Thyroid gland (tissue), 4 donors: Measurements from ENCODE around the gene TMIE. TPM values are rescaled to one million over a fixed set of nuclear protein-coding genes. Genes with fewer than 3 reads are reported as not detected.

Experiments used
- DNase-seq, 2 donors: peaks; one replicate each; pipeline ENCODE4 v3.0.0-alpha.2; 2019
- H3K27ac ChIP-seq, 3 donors: fragments of 200-600 bp; sonication (generic); 1 replicate in 2 of 3; 2 replicates in 1 of 3; pipeline ENCODE4 v1.5.1; 2016 to 2019; ENCODE audit warnings: mild to moderate bottlenecking in 1 of 3, moderate library complexity in 1 of 3
- H3K27me3 ChIP-seq: fragments of 200-600 bp; sonication (generic); one replicate; pipeline ENCODE4 v1.5.1; 2019
- H3K36me3 ChIP-seq, 2 donors: fragments of 200-600 bp; sonication (generic); one replicate each; pipeline ENCODE4 v1.5.1; 2016 to 2019
- H3K4me1 ChIP-seq, 2 donors: fragments of 200-600 bp; sonication (generic); one replicate each; pipeline ENCODE4 v1.5.1; 2017 to 2019
- H3K4me3 ChIP-seq, 3 donors: fragments of 200-600 bp; sonication (generic); replicated peaks in 1 of 3; 1 replicate in 2 of 3; 2 replicates in 1 of 3; pipeline ENCODE4 v1.5.1; 2016; ENCODE audit warnings: mild to moderate bottlenecking in 1 of 3
- H3K9me3 ChIP-seq: fragments of 200-600 bp; sonication (generic); one replicate; pipeline ENCODE4 v1.5.1; 2017
- CTCF ChIP-seq, 6 experiments: fragments of 200-600 bp in 3 of 6; fragments of 450-650 bp in 3 of 6; sonication (generic) in 3 of 6; IDR thresholded peaks; one replicate each; pipeline ENCODE4 v1.5.1; 2016 to 2019; ENCODE audit warnings: antibody characterized with exemption in 6 of 6, mild to moderate bottlenecking in 2 of 6, inconsistent platforms in 1 of 6, moderate library complexity in 1 of 6
- POLR2A ChIP-seq, 2 donors: fragments of 450-650 bp; IDR thresholded peaks; one replicate each; pipeline ENCODE4 v1.6.1; 2017; ENCODE audit warnings: antibody characterized with exemption in 2 of 2, mild to moderate bottlenecking in 2 of 2, moderate library complexity in 1 of 2
- WGBS, 2 donors: methylation state at CpG; one replicate each; pipeline ENCODE4 v1.1.5; 2017; 5-methylcytosine and 5-hydroxymethylcytosine counted together
- intact Hi-C: fragments of 100-400 bp; cut with DNase I; formaldehyde crosslinking; loops from one replicate; pipeline ENCODE4 v1.15.1; 2023
- total RNA-seq, 4 donors: library from RNA; depleted of rRNA; stranded (reverse); fragments of >200 nt; gene quantifications; one replicate each; pipeline ENCODE4 v1.2.3, GENCODE V29; 2016

The TMIE gene
- total RNA-seq, 4 donors from 2014 or later = 0.83 to 1.3 (median 1.1) TPM; not detected in 1

- peak in 1 of 2 donors; percentile 1 for DNase-seq
- TF ChIP-seq CTCF (IDR thresholded peaks at IDR 0.05) (no peak), POLR2A (IDR thresholded peaks at IDR 0.05) (no peak)
- Histone ChIP-seq H3K4me1 (peaks cover 3 to 10% of the 10 kb centered on the region in 2 donors), H3K36me3 (peaks cover 0 to 15% of the 10 kb centered on the region in 2 donors), H3K4me3 (no peak overlapping the region), H3K27ac (no peak overlapping the region), H3K9me3 (no peaks in the 10 kb centered on the region), H3K27me3 (no peaks in the 10 kb centered on the region)
- intact Hi-C loops = no loop called here
- 90 to 96% methylated on average over 15 to 16 of the region's 17 CpGs for WGBS, 2 donors
Measured at GRCh38 chr3:46670000-46670890, 30.9 kb upstream of the TMIE start.

- intact Hi-C loops = no loop called here
- Histone ChIP-seq H3K4me1 (peaks cover 2 to 10% of the 10 kb centered on the region in 2 donors), H3K4me3 (no peak overlapping the region), H3K27ac (no peak overlapping the region), H3K36me3 (peaks cover 0 to 18% of the 10 kb centered on the region in 2 donors), H3K9me3 (no peaks in the 10 kb centered on the region), H3K27me3 (no peaks in the 10 kb centered on the region)
- 100% methylated on average over 1 to 4 of the region's 4 CpGs for WGBS, 2 donors
- DNase-seq = no peak
- TF ChIP-seq POLR2A (IDR thresholded peaks at IDR 0.05) (no peak), CTCF (IDR thresholded peaks at IDR 0.05) (no peak)
Measured at GRCh38 chr3:46670891-46671427, 30.2 kb upstream of the TMIE start.

- no peaks in the 10 kb centered on the region for H3K27me3 ChIP-seq
- WGBS, 2 donors = 91 to 97% methylated on average over 22 to 25 of the region's 25 CpGs
- intact Hi-C loops = no loop called here
- peaks cover 0 to 5% of the 10 kb centered on the region in 2 donors for H3K4me1 ChIP-seq
- no peak overlapping the region for H3K4me3 ChIP-seq
- DNase-seq = peak in 1 of 2 donors; percentile 1
- no peak for TF ChIP-seq CTCF (IDR thresholded peaks at IDR 0.05)
- no peak for TF ChIP-seq POLR2A (IDR thresholded peaks at IDR 0.05)
- H3K27ac ChIP-seq = no peak overlapping the region
- no peaks in the 10 kb centered on the region for H3K9me3 ChIP-seq
- H3K36me3 ChIP-seq = peaks cover 0 to 18% of the 10 kb centered on the region in 2 donors
Measured at GRCh38 chr3:46671541-46672348, 29.4 kb upstream of the TMIE start.

DNA sequence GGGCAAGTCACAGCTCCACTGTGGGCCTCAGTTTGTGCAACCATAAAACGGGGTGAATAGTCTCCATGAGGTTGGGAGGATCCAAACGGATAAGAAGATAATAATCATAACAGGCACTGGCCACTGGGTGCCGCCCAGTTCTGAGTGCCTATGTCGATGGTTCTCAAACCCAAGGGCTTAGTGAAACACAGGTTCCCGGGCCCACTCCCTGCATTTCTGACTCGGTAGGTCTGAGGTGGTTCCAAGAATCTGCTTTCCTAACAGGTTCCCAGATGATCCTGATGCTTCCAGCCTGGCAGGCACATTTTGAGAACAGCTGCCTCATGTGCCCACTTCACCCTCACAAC lies 28.9 kb upstream of the TMIE start:
- no peak for DNase-seq

More for the DNA sequence above, 28.9 kb upstream of the TMIE start:
- no peak for TF ChIP-seq CTCF (IDR thresholded peaks at IDR 0.05)
- no peak for TF ChIP-seq POLR2A (IDR thresholded peaks at IDR 0.05)
- peaks cover 0 to 3% of the 10 kb centered on the region in 2 donors for H3K4me1 ChIP-seq
- H3K4me3 ChIP-seq = no peak overlapping the region
- no peaks in the 10 kb centered on the region for H3K27me3 ChIP-seq
- intact Hi-C loops = no loop called here
- 93 to 96% methylated on average over 5 to 6 of the region's 6 CpGs for WGBS, 2 donors
- H3K27ac ChIP-seq = no peak overlapping the region
- H3K36me3 ChIP-seq = peaks cover 0 to 18% of the 10 kb centered on the region in 2 donors
- no peaks in the 10 kb centered on the region for H3K9me3 ChIP-seq
